Lung (tissue), 12 donors: ENCODE results near the gene CCDC178. TPM values are rescaled to one million over a fixed set of nuclear protein-coding genes. Genes with fewer than 3 reads are reported as not detected.

ENCODE experiments used
- ATAC-seq: fragments of 200-7000 bp; cut with Tn5 transposase; one replicate; pipeline ENCODE4 v1.9.1; 2020; ENCODE audit warnings: moderate number of reproducible peaks; ENCODE audit not compliant: insufficient read depth, low FRiP score
- DNase-seq, 3 donors: peaks; one replicate each; pipeline ENCODE4 v3.0.0-alpha.2; 2013 to 2017
- H3K27ac ChIP-seq, 2 donors: one replicate each; pipeline ENCODE4 v1.5.1; 2013; ENCODE audit warnings: mild to moderate bottlenecking in 2 of 2, moderate library complexity in 2 of 2, control low read depth in 1 of 2, inconsistent platforms in 1 of 2, low read depth in 1 of 2, low read length in 1 of 2
- H3K27me3 ChIP-seq, 3 donors: one replicate each; pipeline ENCODE4 v1.5.1; 2013; ENCODE audit warnings: low read length in 2 of 3; ENCODE audit not compliant: control insufficient read depth in 3 of 3, insufficient read depth in 3 of 3
- H3K36me3 ChIP-seq, 4 donors: one replicate each; pipeline ENCODE4 v1.5.1; 2013; ENCODE audit warnings: low read length in 4 of 4, mild to moderate bottlenecking in 1 of 4, moderate library complexity in 1 of 4; ENCODE audit not compliant: control insufficient read depth in 4 of 4, insufficient read depth in 4 of 4
- H3K4me1 ChIP-seq, 5 donors: one replicate each; pipeline ENCODE4 v1.5.1; 2013; ENCODE audit warnings: low read length in 5 of 5, mild to moderate bottlenecking in 2 of 5, moderate library complexity in 1 of 5; ENCODE audit not compliant: control insufficient read depth in 5 of 5, insufficient read depth in 5 of 5
- H3K4me3 ChIP-seq: one replicate; pipeline ENCODE4 v1.5.1; 2013; ENCODE audit warnings: mild to moderate bottlenecking, control low read depth, moderate library complexity
- H3K9ac ChIP-seq, 2 donors: one replicate each; pipeline ENCODE4 v1.5.1; 2013; ENCODE audit warnings: low read length in 2 of 2, control low read depth in 1 of 2; ENCODE audit not compliant: insufficient read depth in 1 of 2
- H3K9me3 ChIP-seq, 4 donors: one replicate each; pipeline ENCODE4 v1.5.1; 2013; ENCODE audit warnings: low read length in 3 of 4, mild to moderate bottlenecking in 1 of 4, moderate library complexity in 1 of 4; ENCODE audit not compliant: control insufficient read depth in 4 of 4, insufficient read depth in 3 of 4
- polyA plus RNA-seq, 2 donors: library from polyadenylated mRNA; stranded (reverse); fragments of 200-250 nt; gene quantifications; one replicate each; pipeline ENCODE4 v1.2.1, GENCODE V29; 2013
- total RNA-seq, 2 donors: library from RNA; depleted of rRNA in 1 of 2; stranded (reverse); fragments of >200 nt in 1 of 2; gene quantifications; one replicate each; pipeline ENCODE4 v1.2.1, GENCODE V29; 2014 to 2021
- TF ChIP-seq, protein P1 (sequence below): IDR thresholded peaks from 2 replicates; pipeline ENCODE4 v1.5.1; 2012; ENCODE audit warnings: mild to moderate bottlenecking; ENCODE audit errors: control extremely low read depth, extremely low read depth
- donor health status: control.
- donor health status: control.
- donor health status: Bipolar disorder and iron deficiency.
- donor health status: healthy.
- donor health status: DM: yes; HTN: yes; CAD: no.

CCDC178 gene
- total and polyA plus RNA-seq, 4 donors, result 0.08 to 1.1 (median 0.77) TPM

DNA sequence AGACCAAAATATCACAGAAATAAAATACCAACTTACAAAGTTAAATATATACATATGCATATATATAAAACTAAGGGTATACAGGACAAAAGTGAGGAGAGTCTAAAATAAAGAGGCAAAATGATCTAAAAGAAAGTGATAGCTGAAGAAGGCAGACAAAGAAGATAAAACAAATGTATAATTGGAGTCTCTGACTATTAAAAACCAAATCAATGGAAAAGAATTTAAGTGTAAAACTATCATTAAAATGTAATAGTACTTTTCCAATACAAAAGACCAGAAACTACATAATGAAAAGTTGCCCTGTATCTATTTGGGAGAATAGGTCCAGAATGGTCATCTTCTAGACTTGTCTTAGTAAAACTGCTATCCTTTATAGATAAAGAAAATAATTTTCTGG is 400.3 kb downstream of the CCDC178 start:
- no peak for ATAC-seq

DNA sequence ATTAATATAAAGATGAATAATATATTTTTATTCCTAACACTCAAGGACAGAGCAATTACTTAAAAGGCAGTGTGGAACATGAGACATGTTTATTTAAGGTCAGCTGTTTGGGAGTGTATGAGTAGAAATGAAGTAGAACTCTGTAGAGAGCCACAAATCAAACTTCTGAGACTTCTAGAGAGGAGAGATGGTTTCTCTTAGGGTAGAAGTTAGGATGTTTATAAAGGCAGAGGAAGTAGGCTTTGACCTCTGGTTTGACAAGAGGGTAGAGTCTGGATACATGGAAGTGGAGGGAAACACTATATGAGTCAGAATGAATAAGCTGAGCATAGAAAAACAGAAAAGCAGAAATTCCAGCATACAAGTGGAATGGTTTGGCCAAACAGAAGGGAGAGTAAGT is 405.6 kb downstream of the CCDC178 start:
- no peak overlapping the region for H3K27ac ChIP-seq
- TF ChIP-seq, protein P1, sequence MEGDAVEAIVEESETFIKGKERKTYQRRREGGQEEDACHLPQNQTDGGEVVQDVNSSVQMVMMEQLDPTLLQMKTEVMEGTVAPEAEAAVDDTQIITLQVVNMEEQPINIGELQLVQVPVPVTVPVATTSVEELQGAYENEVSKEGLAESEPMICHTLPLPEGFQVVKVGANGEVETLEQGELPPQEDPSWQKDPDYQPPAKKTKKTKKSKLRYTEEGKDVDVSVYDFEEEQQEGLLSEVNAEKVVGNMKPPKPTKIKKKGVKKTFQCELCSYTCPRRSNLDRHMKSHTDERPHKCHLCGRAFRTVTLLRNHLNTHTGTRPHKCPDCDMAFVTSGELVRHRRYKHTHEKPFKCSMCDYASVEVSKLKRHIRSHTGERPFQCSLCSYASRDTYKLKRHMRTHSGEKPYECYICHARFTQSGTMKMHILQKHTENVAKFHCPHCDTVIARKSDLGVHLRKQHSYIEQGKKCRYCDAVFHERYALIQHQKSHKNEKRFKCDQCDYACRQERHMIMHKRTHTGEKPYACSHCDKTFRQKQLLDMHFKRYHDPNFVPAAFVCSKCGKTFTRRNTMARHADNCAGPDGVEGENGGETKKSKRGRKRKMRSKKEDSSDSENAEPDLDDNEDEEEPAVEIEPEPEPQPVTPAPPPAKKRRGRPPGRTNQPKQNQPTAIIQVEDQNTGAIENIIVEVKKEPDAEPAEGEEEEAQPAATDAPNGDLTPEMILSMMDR, result no peak
- H3K36me3 ChIP-seq, result no peaks in the 10 kb centered on the region
- H3K9me3 ChIP-seq, result no peaks in the 10 kb centered on the region
- H3K4me1 ChIP-seq, result no peaks in the 10 kb centered on the region
- DNase-seq, result peak in 1 of 3 donors; percentile 16
- ATAC-seq, result no peak
- no peak overlapping the region for H3K4me3 ChIP-seq
- H3K27me3 ChIP-seq, result no peaks in the 10 kb centered on the region
- H3K9ac ChIP-seq, result no peak overlapping the region

More for the DNA sequence above, 400.3 kb downstream of the CCDC178 start:
- no peak overlapping the region for H3K4me3 ChIP-seq
- DNase-seq, result no peak
- TF ChIP-seq, protein P1, result no peak
- no peak overlapping the region for H3K9ac ChIP-seq
- no peaks in the 10 kb centered on the region for H3K4me1 ChIP-seq
- H3K27me3 ChIP-seq, result no peaks in the 10 kb centered on the region
- no peaks in the 10 kb centered on the region for H3K36me3 ChIP-seq
- H3K9me3 ChIP-seq, result peaks cover 0 to 2% (median 0%) of the 10 kb centered on the region in 4 donors
- H3K27ac ChIP-seq, result no peak overlapping the region

DNA sequence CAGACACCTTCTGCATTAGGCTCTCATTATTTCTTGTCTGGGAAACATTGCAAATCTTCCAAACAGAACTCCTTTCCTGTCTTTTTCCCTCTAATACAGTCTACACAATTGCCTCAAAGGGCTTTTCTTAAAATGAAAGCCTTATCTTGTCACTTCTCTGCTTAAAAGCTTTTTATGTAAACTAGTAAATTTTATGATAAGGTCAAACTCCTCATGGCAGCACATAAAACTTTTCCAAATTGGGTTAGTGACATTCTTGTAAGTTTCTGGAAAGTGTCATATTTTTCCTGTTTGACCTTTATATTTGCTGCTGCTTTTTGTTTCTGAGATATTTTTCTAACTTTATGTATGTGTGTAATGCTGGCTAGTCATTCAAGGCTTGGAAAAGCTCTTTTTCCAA is 406.3 kb downstream of the CCDC178 start:
- Histone ChIP-seq H3K9me3 (no peaks in the 10 kb centered on the region), H3K27me3 (no peaks in the 10 kb centered on the region), H3K27ac (no peak overlapping the region), H3K4me3 (no peak overlapping the region), H3K4me1 (no peaks in the 10 kb centered on the region), H3K9ac (no peak overlapping the region), H3K36me3 (no peaks in the 10 kb centered on the region)
- no peak for DNase-seq
- ATAC-seq, result no peak
- TF ChIP-seq, protein P1, result no peak

DNA sequence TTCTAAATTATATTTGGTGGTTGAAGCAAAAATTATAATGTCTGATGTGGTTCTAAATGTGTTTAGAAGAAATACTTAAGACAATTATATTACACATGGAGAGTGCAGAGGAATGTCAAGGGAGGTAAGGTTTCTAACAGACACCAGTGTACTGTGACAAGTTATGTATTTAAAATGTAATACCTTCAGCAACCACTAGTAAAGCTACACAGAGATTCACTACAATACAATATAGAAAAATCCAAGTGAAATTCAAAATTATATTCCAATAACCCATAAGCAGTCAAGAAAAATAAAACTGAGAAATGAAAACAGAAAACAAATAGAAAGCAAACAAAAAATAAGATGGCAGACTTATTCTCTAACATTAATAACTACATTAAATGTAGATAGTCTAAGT is 418.2 kb downstream of the CCDC178 start:
- ATAC-seq, result no peak
- DNase-seq, result no peak
- no peaks in the 10 kb centered on the region for H3K4me1 ChIP-seq
- no peak overlapping the region for H3K9ac ChIP-seq
- H3K27ac ChIP-seq, result no peak overlapping the region
- TF ChIP-seq, protein P1, result no peak
- no peaks in the 10 kb centered on the region for H3K36me3 ChIP-seq
- no peaks in the 10 kb centered on the region for H3K9me3 ChIP-seq
- no peak overlapping the region for H3K4me3 ChIP-seq
- no peaks in the 10 kb centered on the region for H3K27me3 ChIP-seq
